NT2/D1 (cell line): Measurements from ENCODE around the gene CHD1.

Experiments
- SUZ12 ChIP-seq: IDR thresholded peaks from 2 replicates; pipeline ENCODE4 v1.6.1; 2011; ENCODE audit not compliant: insufficient read length, insufficient read depth; ENCODE audit errors: extremely low read depth
- YY1 ChIP-seq: IDR thresholded peaks from 2 replicates; pipeline ENCODE4 v1.6.1; 2011; ENCODE audit not compliant: insufficient read length, insufficient read depth
- ZNF274 ChIP-seq: IDR thresholded peaks from 2 replicates; pipeline ENCODE4 v1.6.1; 2011; ENCODE audit warnings: mild to moderate bottlenecking, low read depth, low read length

- TF ChIP-seq ZNF274: no peak
- TF ChIP-seq YY1: no peak
- no peak for TF ChIP-seq SUZ12
These were observed 11.4 kb downstream of the CHD1 start for GRCh38 chr5:98917433-98917832.
